Parathyroid adenoma (tissue), 2 donors: Measurements from ENCODE around the gene GRHL1.

Source experiments
- H2AFZ ChIP-seq: fragments of 300-600 bp; sonication (generic); one replicate; pipeline ENCODE4 v1.7.0; 2017; ENCODE audit warnings: antibody characterized with exemption, mild to moderate bottlenecking
- H3K27ac ChIP-seq: fragments of 300-600 bp; sonication (generic); one replicate; pipeline ENCODE4 v1.7.0; 2017
- H3K27me3 ChIP-seq: fragments of 300-600 bp; sonication (generic); one replicate; pipeline ENCODE4 v1.7.0; 2017; ENCODE audit warnings: low read length; ENCODE audit not compliant: control insufficient read depth, insufficient read depth
- H3K36me3 ChIP-seq: fragments of 300-600 bp; sonication (generic); one replicate; pipeline ENCODE4 v1.7.0; 2017; ENCODE audit warnings: low read length; ENCODE audit not compliant: control insufficient read depth, insufficient read depth
- H3K4me1 ChIP-seq: fragments of 300-600 bp; sonication (generic); one replicate; pipeline ENCODE4 v1.7.0; 2017; ENCODE audit warnings: control low read depth
- H3K4me2 ChIP-seq: fragments of 300-600 bp; sonication (generic); one replicate; pipeline ENCODE4 v1.7.0; 2017; ENCODE audit warnings: low read length
- H3K4me3 ChIP-seq: fragments of 300-600 bp; sonication (generic); one replicate; pipeline ENCODE4 v1.7.0; 2017; ENCODE audit warnings: low read depth, low read length
- H3K79me2 ChIP-seq: fragments of 300-600 bp; sonication (generic); one replicate; pipeline ENCODE4 v1.7.0; 2017; ENCODE audit warnings: control low read depth
- H3K9ac ChIP-seq: fragments of 300-600 bp; sonication (generic); one replicate; pipeline ENCODE4 v1.7.0; 2017; ENCODE audit warnings: mild to moderate bottlenecking
- H3K9me3 ChIP-seq: fragments of 300-600 bp; sonication (generic); one replicate; pipeline ENCODE4 v1.7.0; 2017; ENCODE audit warnings: low read length; ENCODE audit not compliant: control insufficient read depth
- CTCF ChIP-seq: fragments of 300-600 bp; sonication (generic); IDR thresholded peaks from one replicate; pipeline ENCODE4 v1.7.0; 2017; ENCODE audit warnings: antibody characterized with exemption, mild to moderate bottlenecking
- donor health status: primary hyperparathyroidism.

GRHL1 gene

GRCh38 chr2:10034333-10035052 is 83.0 kb downstream of the GRHL1 start:
- H3K4me2 ChIP-seq = no peak overlapping the region
- peak overlapping the region; percentile 8 for H3K27ac ChIP-seq
- H3K4me3 ChIP-seq = no peak overlapping the region
- H2AFZ ChIP-seq = no peak overlapping the region
- no peaks in the 10 kb centered on the region for H3K9me3 ChIP-seq
- H3K27me3 ChIP-seq = no peaks in the 10 kb centered on the region
- H3K9ac ChIP-seq = no peak overlapping the region
- peaks cover 45% of the 10 kb centered on the region for H3K4me1 ChIP-seq
- no peak for TF ChIP-seq CTCF
- no peaks in the 10 kb centered on the region for H3K36me3 ChIP-seq
- H3K79me2 ChIP-seq = peaks cover 2% of the 10 kb centered on the region

- no peak for TF ChIP-seq CTCF
- H3K4me2 ChIP-seq = no peak overlapping the region
- H3K4me1 ChIP-seq = peaks cover 48% of the 10 kb centered on the region
- H3K27ac ChIP-seq = peak overlapping the region; percentile 8
- H3K36me3 ChIP-seq = no peaks in the 10 kb centered on the region
- H3K79me2 ChIP-seq = peaks cover 2% of the 10 kb centered on the region
- H2AFZ ChIP-seq = no peak overlapping the region
- H3K9ac ChIP-seq = no peak overlapping the region
- H3K4me3 ChIP-seq = no peak overlapping the region
- H3K27me3 ChIP-seq = no peaks in the 10 kb centered on the region
- H3K9me3 ChIP-seq = no peaks in the 10 kb centered on the region
Measured at GRCh38 chr2:10035053-10035422, 83.5 kb downstream of the GRHL1 start.

- Histone ChIP-seq H3K36me3 (no peaks in the 10 kb centered on the region), H3K4me1 (peaks cover 53% of the 10 kb centered on the region), H2AFZ (peak overlapping the region; percentile 92), H3K9ac (no peak overlapping the region), H3K4me2 (peak overlapping the region; percentile 55), H3K79me2 (peaks cover 2% of the 10 kb centered on the region), H3K4me3 (no peak overlapping the region), H3K27me3 (no peaks in the 10 kb centered on the region), H3K27ac (peak overlapping the region; percentile 97), H3K9me3 (no peaks in the 10 kb centered on the region)
- no peak for TF ChIP-seq CTCF
Measured at GRCh38 chr2:10035633-10036032, 84.1 kb downstream of the GRHL1 start.

- Histone ChIP-seq H3K9me3 (no peaks in the 10 kb centered on the region), H3K4me3 (peak overlapping the region; percentile 6), H3K9ac (no peak overlapping the region), H3K4me1 (peaks cover 54% of the 10 kb centered on the region), H3K36me3 (no peaks in the 10 kb centered on the region), H3K4me2 (peak overlapping the region; percentile 55), H3K27ac (peak overlapping the region; percentile 97), H3K79me2 (peaks cover 2% of the 10 kb centered on the region), H2AFZ (peak overlapping the region; percentile 92), H3K27me3 (no peaks in the 10 kb centered on the region)
- TF ChIP-seq CTCF = peak; percentile 59
Measured at GRCh38 chr2:10036095-10036884, 84.8 kb downstream of the GRHL1 start.
